Body of pancreas (tissue), 4 donors: ENCODE measurements around the gene IL31RA.

Experiments used
- CTCF ChIP-seq, 7 experiments: fragments of 450-650 bp in 4 of 7; fragments of 200-600 bp in 3 of 7; sonication (generic) in 3 of 7; IDR thresholded peaks; one replicate each; pipeline ENCODE4 v1.5.1; 2016 to 2019; ENCODE audit warnings: antibody characterized with exemption in 7 of 7
- POLR2A ChIP-seq, 3 donors: fragments of 450-650 bp; IDR thresholded peaks; one replicate each; pipeline ENCODE4 v1.6.1; 2016; ENCODE audit warnings: antibody characterized with exemption in 3 of 3, mild to moderate bottlenecking in 2 of 3

- TF ChIP-seq CTCF (IDR thresholded peaks at IDR 0.05) (no peak), POLR2A (IDR thresholded peaks at IDR 0.05) (no peak)
Observed at GRCh38 chr5:55960779-55961178, 109.6 kb downstream of the IL31RA start.
